Heart left ventricle (tissue), 16 donors: ENCODE measurements around the gene SH2D4B. TPM values are rescaled to one million over a fixed set of nuclear protein-coding genes. Genes with fewer than 3 reads are reported as not detected.
"Not testable (repeated sequence)": the region's sequence is repeated elsewhere in the genome, so short reads cannot be mapped to it uniquely, and the experiment has no call there.

Experiments
- ATAC-seq, 4 donors: fragments of 200-7000 bp; cut with Tn5 transposase; one replicate each; pipeline ENCODE4 v1.9.1; 2020 to 2022; ENCODE audit warnings: moderate library complexity in 4 of 4, mild to moderate bottlenecking in 3 of 4, moderate number of reproducible peaks in 1 of 4
- DNase-seq, 5 donors: peaks; one replicate each; pipeline ENCODE4 v3.0.0-alpha.2; 2020
- H3K27ac ChIP-seq, 12 donors: fragments of 200-600 bp; sonication (generic) in 4 of 12; one replicate each; pipeline versions ENCODE4 v1.5.0 to v1.8.0; 2016 to 2022; ENCODE audit warnings: mild to moderate bottlenecking in 2 of 12
- H3K27me3 ChIP-seq, 9 donors: fragments of 200-600 bp; sonication (generic) in 2 of 9; one replicate each; pipeline versions ENCODE4 v1.5.1 to v1.8.0; 2016 to 2022; ENCODE audit warnings: mild to moderate bottlenecking in 3 of 9
- H3K36me3 ChIP-seq, 9 donors: fragments of 200-600 bp; sonication (generic) in 2 of 9; one replicate each; pipeline versions ENCODE4 v1.5.0 to v1.8.0; 2018 to 2022; ENCODE audit warnings: mild to moderate bottlenecking in 2 of 9
- H3K4me1 ChIP-seq, 12 donors: fragments of 200-600 bp; sonication (generic) in 4 of 12; one replicate each; pipeline versions ENCODE4 v1.5.0 to v1.8.0; 2016 to 2022; ENCODE audit warnings: mild to moderate bottlenecking in 3 of 12
- H3K4me3 ChIP-seq, 12 donors: fragments of 200-600 bp; sonication (generic) in 4 of 12; one replicate each; pipeline versions ENCODE4 v1.5.0 to v1.8.0; 2017 to 2022; ENCODE audit warnings: mild to moderate bottlenecking in 9 of 12, moderate library complexity in 4 of 12
- H3K9me3 ChIP-seq, 12 donors: fragments of 200-600 bp; sonication (generic) in 4 of 12; one replicate each; pipeline versions ENCODE4 v1.5.0 to v1.8.0; 2016 to 2022; ENCODE audit warnings: mild to moderate bottlenecking in 1 of 12
- POLR2A ChIP-seq, 2 donors: fragments of 450-650 bp; IDR thresholded peaks; one replicate each; pipeline ENCODE4 v1.6.1; 2017; ENCODE audit warnings: antibody characterized with exemption in 2 of 2, mild to moderate bottlenecking in 2 of 2, moderate library complexity in 2 of 2
- WGBS, 4 donors: extraction: QIAGEN DNeasy Blood & Tissue Kit in 2 of 4; methylation state at CpG; one replicate each; pipeline versions ENCODE4 v1.1.5 to v1.1.7; 2013 to 2018; 5-methylcytosine and 5-hydroxymethylcytosine counted together
- intact Hi-C, 10 donors: fragments of 100-400 bp; cut with DNase I; formaldehyde crosslinking; loops; one replicate each; pipeline versions ENCODE4 v1.11.1 to v1.14.2; 2022
- polyA plus RNA-seq, 2 donors: library from polyadenylated mRNA; stranded (reverse); fragments of 200-250 nt; gene quantifications; one replicate each; pipeline ENCODE4 v1.2.3, GENCODE V29; 2013
- total RNA-seq, 9 donors: library from RNA; depleted of rRNA in 2 of 9; stranded (reverse); fragments of >200 nt in 2 of 9; fragmentation: NEBNext Ultra II Directional in 3 of 9; extraction: Animal tissue kit (Norgen Biotek cat#: 25700) in 3 of 9; gene quantifications; one replicate each; pipeline versions ENCODE4 v1.1.0 to v1.2.4, GENCODE V29; 2016 to 2023
- TF ChIP-seq, protein P1 (sequence below), 12 donors: fragments of 200-600 bp; sonication (generic) in 4 of 12; IDR thresholded peaks; one replicate each; pipeline versions ENCODE4 v1.5.0 to v1.8.0; 2018 to 2022; ENCODE audit warnings: antibody characterized with exemption in 12 of 12, mild to moderate bottlenecking in 5 of 12
- donor health status: ischemic (EF 13 %, LVEDD 7.1; RV severe dilation, severe dysfunction).
- donor health status: healthy with polysubstance abuse.
- donor health status: DM: no; HTN: yes; CAD: no.
- donor health status: DM: no; HTN: no; CAD: no.
- donor health status: ischemic (EF 25% LVEDD 6.9; RV normal size, moderate dysfunction).
- donor health status: ischemic (EF 25% LVEDD 5.7; RV mildly dilated, moderate dysfunction).
- donor health status: healthy.
- donor health status: DM: yes; HTN: yes; CAD: no.
- donor health status: ischemic (EF 35%, LVEDD 5.7; RV mildly dilated, moderate dysfunction).
- donor health status: nonischemic (EF 11% LVEDD 7.7; RV severe dilation, severe dysfunction).
- donor health status: DM: yes; HTN: yes; CAD: no.
- donor health status: PGD.
- donor health status: ischemic (EF 29% LVEDD 5.4; RV normal size, mild dysfunction).
- donor health status: nonischemic (EF 23%, LVEDD 6.1; RV moderate dilation, normal function).

SH2D4B gene
- total and polyA plus RNA-seq, 11 donors: 0.19 TPM; not detected in 10

DNA sequence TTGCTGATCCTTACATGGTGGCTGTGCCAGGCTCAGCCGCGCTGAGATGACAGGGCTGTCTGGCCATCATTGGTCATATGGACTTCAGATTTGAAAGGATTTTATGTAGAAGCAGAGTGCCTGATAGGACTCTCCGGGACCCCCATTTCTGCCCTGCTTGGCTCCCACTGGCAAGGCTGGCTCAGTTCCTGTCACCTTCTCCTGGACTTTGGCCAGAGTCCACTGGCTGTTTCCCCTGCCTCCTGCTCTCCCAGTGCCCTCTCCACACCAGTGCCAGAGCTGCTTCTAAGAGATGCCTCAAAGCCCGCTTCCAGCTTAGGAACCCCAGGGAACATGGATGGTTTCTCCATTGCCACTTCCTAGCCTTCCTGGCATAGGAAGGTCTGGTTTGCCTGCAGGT, 5.1 kb upstream of the SH2D4B start:
- WGBS, 4 donors: 92 to 95% (median 92%) methylated on average over 4 of the region's 4 CpGs

DNA sequence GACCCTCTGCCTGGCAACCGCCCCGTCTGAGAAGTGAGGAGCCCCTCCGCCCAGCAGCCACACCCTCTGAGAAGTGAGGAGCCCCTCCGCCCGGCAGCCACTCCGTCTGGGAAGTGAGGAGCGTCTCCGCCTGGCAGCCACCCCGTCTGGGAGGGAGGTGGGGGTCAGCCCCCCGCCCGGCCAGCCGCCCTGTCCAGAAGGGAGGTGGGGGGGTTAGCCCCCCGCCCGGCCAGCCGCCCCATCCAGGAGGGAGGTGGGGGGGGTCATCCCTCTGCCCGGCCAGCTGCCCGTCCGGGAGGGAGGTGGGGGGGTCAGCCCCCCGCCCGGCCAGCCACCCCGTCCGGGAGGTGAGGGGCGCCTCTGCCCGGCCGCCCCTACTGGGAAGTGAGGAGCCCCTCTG, 3.6 kb upstream of the SH2D4B start:
- ATAC-seq, intact Hi-C loops, H3K27ac ChIP-seq, H3K27me3 ChIP-seq, H3K4me3 ChIP-seq, H3K9me3 ChIP-seq, H3K36me3 ChIP-seq: not testable (repeated sequence)
- peak in 1 of 5 donors; percentile 3 for DNase-seq
- whole genome bisulfite sequencing, 4 donors: 90 to 100% (median 94%) methylated on average over 2 to 18 of the region's 25 CpGs; no CpG with 5 or more reads in 1 of the 4 donors
- peaks cover 0 to 34% (median 19%) of the 10 kb centered on the region in 12 donors for H3K4me1 ChIP-seq

More for the DNA sequence above, 5.1 kb upstream of the SH2D4B start:
- Histone ChIP-seq H3K27me3 (no peaks in the 10 kb centered on the region), H3K9me3 (no peaks in the 10 kb centered on the region), H3K4me1 (peaks cover 0 to 42% (median 21%) of the 10 kb centered on the region in 12 donors), H3K36me3 (no peaks in the 10 kb centered on the region), H3K4me3 (no peak overlapping the region), H3K27ac (no peak overlapping the region)
- intact Hi-C loops: no loop called here
- TF ChIP-seq, protein P1, sequence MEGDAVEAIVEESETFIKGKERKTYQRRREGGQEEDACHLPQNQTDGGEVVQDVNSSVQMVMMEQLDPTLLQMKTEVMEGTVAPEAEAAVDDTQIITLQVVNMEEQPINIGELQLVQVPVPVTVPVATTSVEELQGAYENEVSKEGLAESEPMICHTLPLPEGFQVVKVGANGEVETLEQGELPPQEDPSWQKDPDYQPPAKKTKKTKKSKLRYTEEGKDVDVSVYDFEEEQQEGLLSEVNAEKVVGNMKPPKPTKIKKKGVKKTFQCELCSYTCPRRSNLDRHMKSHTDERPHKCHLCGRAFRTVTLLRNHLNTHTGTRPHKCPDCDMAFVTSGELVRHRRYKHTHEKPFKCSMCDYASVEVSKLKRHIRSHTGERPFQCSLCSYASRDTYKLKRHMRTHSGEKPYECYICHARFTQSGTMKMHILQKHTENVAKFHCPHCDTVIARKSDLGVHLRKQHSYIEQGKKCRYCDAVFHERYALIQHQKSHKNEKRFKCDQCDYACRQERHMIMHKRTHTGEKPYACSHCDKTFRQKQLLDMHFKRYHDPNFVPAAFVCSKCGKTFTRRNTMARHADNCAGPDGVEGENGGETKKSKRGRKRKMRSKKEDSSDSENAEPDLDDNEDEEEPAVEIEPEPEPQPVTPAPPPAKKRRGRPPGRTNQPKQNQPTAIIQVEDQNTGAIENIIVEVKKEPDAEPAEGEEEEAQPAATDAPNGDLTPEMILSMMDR (IDR thresholded peaks at IDR 0.05): no peak
- TF ChIP-seq POLR2A (IDR thresholded peaks at IDR 0.05): no peak
- ATAC-seq (no peak), DNase-seq (no peak)

DNA sequence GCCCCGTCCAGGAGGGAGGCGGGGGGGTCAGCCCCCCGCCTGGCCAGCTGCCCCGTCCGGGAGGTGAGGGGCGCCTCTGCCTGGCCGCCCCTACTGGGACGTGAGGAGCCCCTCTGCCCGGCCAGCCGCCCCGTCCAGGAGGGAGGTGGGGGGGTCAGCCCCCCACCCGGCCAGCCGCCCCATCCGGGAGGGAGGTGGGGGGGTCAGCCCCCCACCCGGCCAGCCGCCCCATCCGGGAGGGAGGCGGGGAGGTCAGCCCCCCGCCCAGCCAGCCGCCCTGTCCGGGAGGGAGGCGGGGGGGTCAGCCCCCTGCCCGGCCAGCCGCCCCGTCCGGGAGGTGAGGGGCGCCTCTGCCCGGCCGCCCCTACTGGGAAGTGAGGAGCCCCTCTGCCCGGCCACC, 3.1 kb upstream of the SH2D4B start:
- WGBS, 4 donors: 87 to 92% methylated on average over 13 to 23 of the region's 30 CpGs; no CpG with 5 or more reads in 2 of the 4 donors
- not testable (repeated sequence) for ATAC-seq

DNA sequence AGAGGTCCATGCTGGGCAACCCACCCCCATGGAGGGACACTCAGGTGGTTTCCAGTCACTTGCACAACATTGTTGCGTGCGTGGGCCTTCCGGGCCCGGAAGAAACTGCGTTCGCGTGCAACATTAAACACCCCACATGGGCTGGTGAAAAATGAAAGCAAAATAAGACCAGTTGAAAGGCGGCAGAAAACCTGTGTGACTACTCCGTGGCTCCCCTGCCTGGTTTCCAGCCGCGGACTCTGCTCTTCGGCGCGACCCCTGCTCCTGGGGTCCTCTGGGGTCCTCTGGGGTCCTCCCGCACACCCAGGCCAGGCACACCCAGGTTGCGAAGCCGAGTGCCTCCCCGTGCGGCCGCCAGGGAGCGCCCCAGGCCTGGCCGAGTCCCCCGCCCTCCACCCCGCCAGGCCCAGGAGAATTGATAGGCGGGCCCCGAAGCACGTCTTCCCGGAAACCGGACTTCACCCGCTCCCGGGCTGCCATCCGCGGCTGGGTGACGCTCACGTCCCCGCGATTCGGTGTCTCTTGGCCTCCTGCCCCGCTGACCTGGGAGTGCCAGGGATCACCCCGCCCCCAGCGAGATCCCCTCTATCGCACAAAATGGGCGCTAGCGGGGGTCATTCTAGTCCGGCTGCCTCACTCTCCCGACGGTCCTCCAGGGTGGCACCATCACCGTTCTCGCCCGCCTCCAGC, 1.9 kb upstream of the SH2D4B start:
- intact Hi-C loops: loop anchor here in 2 of 10 donors (5.0 kb wide), 1 partner anchor 46 kb away; no protein-coding TSS in a partner anchor
- Histone ChIP-seq H3K27ac (peak overlapping the region in 11 of 12 donors; percentile 31 to 87 (median 66)), H3K9me3 (no peaks in the 10 kb centered on the region), H3K36me3 (no peaks in the 10 kb centered on the region), H3K4me3 (peak overlapping the region in 11 of 12 donors; percentile 17 to 61 (median 50)), H3K27me3 (no peaks in the 10 kb centered on the region), H3K4me1 (peaks cover 0 to 26% (median 12%) of the 10 kb centered on the region in 12 donors)
- WGBS, 4 donors: 27 to 59% (median 42%) methylated on average over 40 to 50 of the region's 50 CpGs
- peak; percentile 51 to 89 (median 78) for DNase-seq
- ATAC-seq: peak; percentile 38 to 92 (median 90)
- TF ChIP-seq, protein P1 (IDR thresholded peaks at IDR 0.05): peak; percentile 57 to 81 (median 65)
- TF ChIP-seq POLR2A (IDR thresholded peaks at IDR 0.05): peak in 1 of 2 donors; percentile 20

More for the DNA sequence above, 3.1 kb upstream of the SH2D4B start:
- peaks cover 0 to 28% (median 16%) of the 10 kb centered on the region in 12 donors for H3K4me1 ChIP-seq
- peak in 1 of 5 donors; percentile 2 for DNase-seq
- H3K27me3 ChIP-seq, H3K36me3 ChIP-seq, H3K4me3 ChIP-seq, H3K27ac ChIP-seq, H3K9me3 ChIP-seq: not testable (repeated sequence)
- intact Hi-C loops: loop anchor here in 2 of 10 donors (5.0 kb wide), 1 partner anchor 48 kb away; no protein-coding TSS in a partner anchor

DNA sequence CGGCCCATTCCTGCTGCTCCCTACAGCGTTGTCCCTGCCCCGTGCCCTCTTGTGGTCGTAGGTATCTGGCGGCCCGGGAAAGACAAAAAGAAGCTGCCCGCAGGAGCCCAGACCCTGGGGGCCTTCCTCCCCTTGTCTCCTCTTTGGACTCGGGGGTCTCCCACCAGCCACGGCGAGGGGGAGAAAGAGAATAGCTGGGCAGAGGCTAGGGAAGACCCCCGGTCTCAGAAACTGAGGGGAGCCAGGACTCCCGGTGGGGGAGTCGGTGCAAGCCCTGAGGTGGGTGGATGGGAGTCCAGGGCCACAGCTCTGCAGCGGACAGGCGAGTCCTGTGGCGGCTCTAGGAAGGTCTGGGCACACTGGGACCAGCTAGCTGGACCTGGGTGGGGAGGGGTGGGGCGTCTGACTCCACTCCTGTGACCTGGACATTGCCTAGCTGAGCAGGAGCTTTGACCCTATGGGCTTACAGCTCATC, 1.3 kb upstream of the SH2D4B start:
- H3K36me3 ChIP-seq: no peaks in the 10 kb centered on the region
- H3K27ac ChIP-seq: peak overlapping the region in 11 of 12 donors; percentile 31 to 87 (median 66)
- no peak for ATAC-seq
- no peaks in the 10 kb centered on the region for H3K9me3 ChIP-seq
- no peak for TF ChIP-seq POLR2A (IDR thresholded peaks at IDR 0.05)
- TF ChIP-seq, protein P1 (IDR thresholded peaks at IDR 0.05): no peak
- H3K27me3 ChIP-seq: no peaks in the 10 kb centered on the region
- H3K4me3 ChIP-seq: peak overlapping the region in 11 of 12 donors; percentile 17 to 61 (median 50)
- WGBS, 4 donors: 82 to 93% (median 82%) methylated on average over 12 to 17 of the region's 17 CpGs
- DNase-seq: peak in 1 of 5 donors; percentile 15
- intact Hi-C loops: loop anchor here in 2 of 10 donors (5.0 kb wide), 1 partner anchor 46 kb away; no protein-coding TSS in a partner anchor
- H3K4me1 ChIP-seq: peaks cover 0 to 23% (median 12%) of the 10 kb centered on the region in 12 donors
